GM21717 (cell line): ENCODE data around the gene FARS2.

Experiments used
- ATAC-seq: cut with Tn5 transposase; IDR thresholded peaks from one replicate; pipeline ENCODE4 v1.9.1; 2021; ENCODE audit warnings: mild to moderate bottlenecking, moderate library complexity; ENCODE audit not compliant: unreplicated experiment

Gene FARS2

GRCh38 chr6:5365436-5366195 is 104.3 kb downstream of the FARS2 start:
- no peak for ATAC-seq

GRCh38 chr6:5366941-5367340 is 105.6 kb downstream of the FARS2 start:
- no peak for ATAC-seq

- no peak for ATAC-seq
Observed at GRCh38 chr6:5367510-5367909, 106.2 kb downstream of the FARS2 start.

- no peak for ATAC-seq
Observed at GRCh38 chr6:5373430-5373829, 112.1 kb downstream of the FARS2 start.

GRCh38 chr6:5378331-5378730 is 117.0 kb downstream of the FARS2 start:
- no peak for ATAC-seq

GRCh38 chr6:5379647-5380242 is 118.4 kb downstream of the FARS2 start:
- no peak for ATAC-seq

- ATAC-seq, result no peak
Observed at GRCh38 chr6:5383856-5384255, 122.5 kb downstream of the FARS2 start.

GRCh38 chr6:5384276-5384675 is 123.0 kb downstream of the FARS2 start:
- ATAC-seq, result no peak

- no peak for ATAC-seq
Observed at GRCh38 chr6:5388326-5388725, 127.0 kb downstream of the FARS2 start.

- ATAC-seq, result no peak
Observed at GRCh38 chr6:5389086-5389745, 127.9 kb downstream of the FARS2 start.

GRCh38 chr6:5390177-5390576 is 128.9 kb downstream of the FARS2 start:
- no peak for ATAC-seq

GRCh38 chr6:5394280-5394679 is 133.0 kb downstream of the FARS2 start:
- no peak for ATAC-seq

- ATAC-seq, result no peak
Observed at GRCh38 chr6:5395719-5396118, 134.4 kb downstream of the FARS2 start.

- ATAC-seq, result no peak
Observed at GRCh38 chr6:5398530-5398929, 137.2 kb downstream of the FARS2 start.

GRCh38 chr6:5399391-5399790 is 138.1 kb downstream of the FARS2 start:
- no peak for ATAC-seq

- ATAC-seq, result no peak
Observed at GRCh38 chr6:5401845-5402738, 140.8 kb downstream of the FARS2 start.

- ATAC-seq, result no peak
Observed at GRCh38 chr6:5403076-5403475, 141.8 kb downstream of the FARS2 start.

GRCh38 chr6:5403609-5404008 is 142.3 kb downstream of the FARS2 start:
- no peak for ATAC-seq

GRCh38 chr6:5405976-5406375 is 144.7 kb downstream of the FARS2 start:
- no peak for ATAC-seq

- no peak for ATAC-seq
Observed at GRCh38 chr6:5411414-5411813, 150.1 kb downstream of the FARS2 start.

- no peak for ATAC-seq
Observed at GRCh38 chr6:5412017-5412416, 150.7 kb downstream of the FARS2 start.
